Renal pelvis (tissue), 4 donors: ENCODE results near the gene RASA2. TPM values are rescaled to one million over a fixed set of nuclear protein-coding genes. Genes with fewer than 3 reads are reported as not detected.

Experiments
- DNase-seq: peaks from one replicate; pipeline ENCODE4 v3.0.0-alpha.2; 2013
- polyA plus RNA-seq, 3 donors: library from polyadenylated mRNA; unstranded; fragments of 120-200 nt; gene quantifications; one replicate each; pipeline ENCODE4 v1.2.1, GENCODE V29; 2013; ENCODE audit not compliant: insufficient read length in 3 of 3

The RASA2 gene
- polyA plus RNA-seq, 3 donors, result 17.4 to 26.0 (median 24.0) TPM

DNA sequence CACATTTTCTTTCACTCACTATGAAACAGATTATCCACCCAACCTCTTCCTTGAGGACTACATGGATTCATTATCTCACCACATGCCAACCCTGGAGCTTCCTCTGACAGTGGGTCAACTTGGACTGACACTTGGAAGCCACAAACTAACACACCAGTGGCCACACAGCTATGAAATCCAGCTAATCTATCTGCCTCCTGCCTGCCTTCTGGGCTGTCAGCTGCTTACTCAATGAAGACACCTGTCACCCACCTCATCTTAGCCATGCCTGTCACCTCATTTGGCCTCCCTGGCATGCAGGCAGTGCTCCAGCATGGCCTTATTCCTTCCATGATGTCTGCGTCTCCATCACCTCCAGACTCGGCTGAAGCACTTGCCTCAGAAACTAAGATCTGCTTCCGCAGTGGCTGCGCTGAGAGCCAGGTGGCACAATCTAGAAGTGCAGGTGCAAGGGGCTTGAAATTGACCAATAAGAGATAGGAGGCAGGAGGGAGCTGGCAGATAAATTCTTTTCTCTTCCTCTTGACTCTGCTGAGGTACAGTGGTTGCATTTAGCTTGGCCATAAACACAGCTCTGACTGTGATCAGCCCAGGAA is 146.1 kb downstream of the RASA2 start:
- no peak for DNase-seq

DNA sequence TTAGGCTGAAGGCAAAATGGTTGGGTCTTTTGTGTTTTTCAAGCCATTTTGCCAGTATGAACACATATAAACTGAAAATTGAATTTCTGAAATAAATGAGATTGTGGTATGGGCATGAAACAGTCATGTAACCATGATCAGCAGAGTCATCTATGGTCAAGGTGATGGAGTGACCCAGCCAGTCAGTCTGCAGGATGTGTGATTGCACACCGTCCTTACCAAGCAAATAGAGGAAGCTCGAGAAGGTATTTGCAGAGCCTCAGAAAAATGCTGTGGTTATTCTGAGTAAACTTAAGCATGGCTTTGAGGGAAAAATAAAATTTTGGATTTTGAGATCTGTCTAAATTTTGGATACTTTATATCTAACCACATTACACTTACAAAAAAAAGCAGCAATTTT is 155.4 kb downstream of the RASA2 start:
- DNase-seq, result no peak

GRCh38 chr3:141643391-141643790 is 156.6 kb downstream of the RASA2 start:
- no peak for DNase-seq

GRCh38 chr3:141643796-141644195 is 157.0 kb downstream of the RASA2 start:
- DNase-seq, result no peak

DNA sequence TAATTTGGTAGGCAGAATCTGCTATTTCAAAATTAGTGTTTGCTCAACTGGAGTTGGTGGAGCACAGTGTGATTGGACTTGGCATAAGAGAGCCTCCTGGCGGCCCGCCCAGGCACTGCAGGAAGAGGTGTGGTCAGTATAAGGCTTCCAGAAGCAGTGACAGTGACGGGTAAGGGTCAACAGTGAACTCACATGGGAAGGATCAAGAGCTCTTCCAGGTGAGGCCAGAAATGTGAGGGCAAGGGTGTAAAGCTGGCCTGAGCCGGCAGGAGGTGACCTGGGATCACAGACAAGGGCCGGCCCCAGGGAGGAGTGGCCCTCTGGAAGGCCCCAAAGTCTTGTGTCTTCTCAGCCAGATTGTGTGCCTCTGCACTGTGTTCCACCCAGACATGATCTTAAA is 158.1 kb downstream of the RASA2 start:
- DNase-seq, result no peak

- DNase-seq, result no peak
These were observed 160.1 kb downstream of the RASA2 start for GRCh38 chr3:141646760-141647561.

GRCh38 chr3:141647562-141647915 is 160.7 kb downstream of the RASA2 start:
- no peak for DNase-seq

DNA sequence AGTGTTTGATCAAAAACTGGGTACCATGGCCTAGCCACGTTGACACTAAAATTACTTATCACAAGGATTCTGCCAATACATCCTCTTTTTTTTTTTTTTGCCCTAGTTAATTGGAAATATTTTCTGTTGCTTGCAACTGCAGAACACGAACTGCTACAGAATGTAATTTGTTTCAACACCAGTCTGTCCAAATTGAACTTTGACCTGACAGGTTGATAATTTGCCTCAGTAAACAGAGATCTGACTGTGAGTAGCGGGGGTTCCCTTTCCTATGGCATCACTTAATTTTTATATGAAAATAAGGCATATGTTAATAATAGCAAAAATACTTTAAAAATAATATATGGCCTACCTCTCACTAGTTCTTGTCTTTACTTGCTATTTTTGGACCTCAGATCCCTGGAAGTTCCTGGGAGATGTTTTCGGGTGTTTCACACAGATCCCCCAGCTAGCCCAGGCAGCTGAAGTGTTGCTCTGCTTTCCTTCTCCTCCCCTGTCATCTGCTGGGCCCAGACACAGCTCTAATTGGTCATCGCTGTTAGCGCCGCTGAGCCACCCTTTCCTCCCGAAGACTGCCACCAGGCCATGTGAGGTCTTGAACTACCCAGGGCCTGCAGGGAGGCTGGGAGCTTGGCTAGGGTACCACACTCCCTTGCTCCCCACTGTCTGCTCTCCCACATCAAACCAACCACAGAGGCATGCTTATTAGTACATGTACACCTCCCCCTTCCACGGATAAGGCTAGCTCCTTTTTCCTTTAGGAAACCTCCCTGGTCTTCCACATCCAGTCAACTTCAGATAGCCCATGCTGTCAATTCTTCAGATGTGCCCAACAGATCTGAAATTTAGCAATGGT is 161.5 kb downstream of the RASA2 start:
- no peak for DNase-seq

- DNase-seq, result no peak
These were observed 163.0 kb downstream of the RASA2 start for GRCh38 chr3:141649871-141650270.

DNA sequence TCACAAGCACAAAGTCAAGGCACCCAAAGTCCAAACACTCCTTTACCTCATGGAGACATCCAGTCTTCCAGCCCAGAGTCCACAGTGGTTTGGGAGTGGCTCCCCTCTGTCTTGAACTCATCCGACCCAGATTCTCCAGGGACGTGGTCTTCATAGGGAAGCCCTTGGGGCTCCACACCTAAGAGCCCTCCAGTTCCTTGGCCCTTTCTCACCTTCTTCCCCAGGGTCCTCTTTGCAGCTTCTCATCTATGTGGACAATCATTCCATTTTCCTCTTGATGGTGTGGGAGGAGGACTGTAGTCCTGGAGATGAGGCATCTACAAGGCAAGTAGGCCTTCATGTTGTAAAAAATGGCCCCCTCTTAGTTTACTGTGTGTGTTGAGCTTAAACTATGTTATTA is 164.0 kb downstream of the RASA2 start:
- no peak for DNase-seq

- DNase-seq, result no peak
These were observed 164.6 kb downstream of the RASA2 start for GRCh38 chr3:141651409-141651808.

DNA sequence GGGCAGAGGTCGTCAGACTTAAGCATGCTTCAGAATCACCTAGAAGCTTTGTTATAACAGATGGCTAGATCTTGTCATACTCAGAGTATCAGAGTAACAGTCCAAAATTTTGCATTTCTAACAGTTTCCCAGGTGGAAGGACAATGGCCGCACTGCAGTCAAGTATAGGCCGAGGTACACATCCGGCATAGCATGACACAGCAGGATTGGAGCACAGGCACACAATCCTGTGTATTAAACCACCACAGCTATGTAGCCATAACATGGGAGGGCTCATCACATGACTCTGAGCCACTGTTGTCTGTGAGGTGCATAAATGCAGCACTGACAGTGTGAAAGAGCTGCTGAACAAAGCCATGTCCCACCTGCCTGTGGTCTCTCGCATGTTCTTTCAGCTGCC is 165.5 kb downstream of the RASA2 start:
- DNase-seq, result no peak

GRCh38 chr3:141653847-141654246 is 167.0 kb downstream of the RASA2 start:
- no peak for DNase-seq

DNA sequence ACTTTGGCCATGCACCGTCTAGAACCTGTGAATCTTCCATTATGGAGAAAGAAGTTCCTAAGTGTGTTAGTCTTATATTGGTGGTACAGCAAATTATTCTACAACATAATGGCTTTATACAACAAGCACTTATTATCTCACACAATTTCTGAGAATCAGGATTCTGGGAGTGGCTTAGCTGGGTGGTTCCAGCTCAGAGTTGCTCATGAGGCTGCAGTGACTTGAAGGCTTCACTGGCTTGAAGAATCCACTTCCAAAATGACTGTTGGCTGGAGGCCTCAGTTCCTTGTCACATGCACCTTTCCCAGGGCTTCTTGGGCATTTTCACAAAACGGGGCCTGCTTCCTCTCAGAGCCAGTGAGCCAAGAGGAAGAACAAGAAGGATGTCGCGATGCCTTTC is 169.0 kb downstream of the RASA2 start:
- no peak for DNase-seq

- DNase-seq, result no peak
These were observed 169.9 kb downstream of the RASA2 start for GRCh38 chr3:141656771-141657170.

DNA sequence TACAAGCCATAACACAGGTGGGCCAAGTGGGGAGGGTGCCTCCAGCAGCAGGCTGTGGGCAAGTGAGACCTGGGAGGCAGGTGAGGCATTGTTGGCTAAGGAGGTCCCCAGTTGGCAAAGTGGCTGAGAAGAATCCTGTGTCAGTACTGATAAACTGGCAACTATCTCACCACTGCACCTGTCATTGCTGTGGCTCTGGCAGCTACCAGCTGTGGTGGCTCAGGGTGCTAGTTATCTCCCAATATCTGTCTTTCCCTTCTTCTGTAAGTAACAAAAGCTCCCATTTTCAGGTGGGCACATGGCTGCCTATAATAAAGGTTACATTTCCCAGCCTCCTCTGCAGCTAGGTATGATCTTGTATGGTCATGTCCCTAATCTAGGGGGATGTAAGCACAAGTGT is 170.7 kb downstream of the RASA2 start:
- DNase-seq, result no peak

DNA sequence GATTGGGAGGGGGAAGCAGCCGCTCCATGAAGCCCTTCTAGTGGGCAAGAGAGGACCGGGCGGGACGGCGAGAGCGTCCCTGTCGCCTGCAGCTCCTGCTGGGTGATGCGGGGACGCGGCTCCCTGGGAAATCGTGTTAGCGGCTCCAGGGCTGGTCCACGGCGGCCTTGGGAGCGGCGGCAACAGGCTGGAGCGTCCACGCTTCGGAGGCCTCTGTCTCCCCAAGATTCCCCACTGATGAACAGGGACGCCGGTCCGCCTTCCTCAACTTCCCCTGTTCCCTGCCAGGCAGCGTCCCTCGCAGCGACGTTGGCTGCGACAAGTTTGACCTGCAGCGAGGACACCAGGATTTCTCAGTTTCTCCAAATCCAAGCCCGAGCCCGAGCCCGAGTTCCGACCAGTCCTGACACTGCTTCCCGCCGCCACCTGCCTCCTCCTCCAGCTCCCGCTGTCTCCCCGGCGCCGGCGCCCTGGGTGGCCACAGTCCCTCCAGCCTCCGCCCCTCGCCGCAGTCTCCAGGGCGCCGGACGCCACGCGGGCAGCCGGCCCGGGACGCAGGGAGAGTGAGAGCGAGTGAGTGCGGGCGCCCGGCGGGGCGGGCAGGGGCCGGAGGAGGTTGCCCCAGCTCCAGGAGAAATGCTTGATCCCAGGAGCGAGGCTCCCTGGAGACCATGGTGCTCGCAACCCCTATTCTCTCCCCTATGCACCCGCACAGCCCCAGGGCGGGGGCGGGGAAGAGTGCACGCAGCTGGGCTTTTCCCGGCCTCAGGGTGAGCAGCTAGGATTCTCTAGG is 173.2 kb downstream of the RASA2 start:
- DNase-seq, result peak; percentile 48

DNA sequence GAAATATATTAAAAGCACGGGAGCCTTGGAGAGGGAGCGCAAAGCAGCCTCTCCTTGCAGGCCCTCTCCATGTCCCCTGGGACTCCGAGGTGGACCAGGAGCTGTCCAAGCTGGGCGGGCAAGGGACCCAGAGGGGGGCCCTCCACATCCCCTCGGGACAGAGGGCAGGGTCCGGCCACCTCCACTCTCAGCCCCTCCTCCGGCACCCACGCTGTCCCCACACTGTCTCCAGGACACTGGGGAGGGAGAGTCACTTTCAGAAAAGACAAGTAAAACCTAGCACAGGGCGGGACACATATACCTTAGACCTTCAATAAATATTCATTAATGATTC is 173.8 kb downstream of the RASA2 start:
- DNase-seq, result no peak

GRCh38 chr3:141661229-141662196 is 174.7 kb downstream of the RASA2 start:
- no peak for DNase-seq

DNA sequence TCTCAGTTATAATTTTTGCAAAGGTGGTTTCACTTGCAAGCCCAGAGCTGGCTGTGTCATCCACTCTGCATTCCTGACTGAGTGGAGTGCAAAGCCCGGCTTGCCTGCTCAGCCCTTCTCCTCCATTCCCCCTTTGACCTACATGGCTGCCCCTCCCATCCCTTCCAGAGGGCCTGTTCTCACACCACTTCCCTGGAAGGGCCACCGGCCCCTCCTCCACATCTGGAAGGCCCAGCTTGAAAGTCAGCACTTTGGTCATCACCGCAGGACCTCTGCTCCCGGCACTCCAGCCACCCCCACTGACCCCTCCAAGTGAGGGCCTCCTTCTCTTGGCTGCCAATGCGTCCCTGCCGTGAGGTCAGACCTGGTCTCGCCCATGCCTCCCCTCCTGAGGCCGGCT is 177.2 kb downstream of the RASA2 start:
- no peak for DNase-seq
